ENCODE measurements around the gene SPOCK2. TPM values are rescaled to one million over a fixed set of nuclear protein-coding genes. Genes with fewer than 3 reads are reported as not detected.
A peak's percentile ranks its signal among the peaks of the same experiment; 100 is the strongest.

SPOCK2 gene
- total RNA-seq, 2 experiments from 2014 or later = 0.76 to 7.5 TPM

- H3K27ac ChIP-seq (ENCODE audit: low read depth, low read length, poor library complexity, severe bottlenecking) = no peak overlapping the region
- no peak for TF ChIP-seq EZH2phosphoT487 (IDR thresholded peaks at IDR 0.05; ENCODE audit: borderline replicate concordance, low read depth, low read length)
- TF ChIP-seq, protein P1, sequence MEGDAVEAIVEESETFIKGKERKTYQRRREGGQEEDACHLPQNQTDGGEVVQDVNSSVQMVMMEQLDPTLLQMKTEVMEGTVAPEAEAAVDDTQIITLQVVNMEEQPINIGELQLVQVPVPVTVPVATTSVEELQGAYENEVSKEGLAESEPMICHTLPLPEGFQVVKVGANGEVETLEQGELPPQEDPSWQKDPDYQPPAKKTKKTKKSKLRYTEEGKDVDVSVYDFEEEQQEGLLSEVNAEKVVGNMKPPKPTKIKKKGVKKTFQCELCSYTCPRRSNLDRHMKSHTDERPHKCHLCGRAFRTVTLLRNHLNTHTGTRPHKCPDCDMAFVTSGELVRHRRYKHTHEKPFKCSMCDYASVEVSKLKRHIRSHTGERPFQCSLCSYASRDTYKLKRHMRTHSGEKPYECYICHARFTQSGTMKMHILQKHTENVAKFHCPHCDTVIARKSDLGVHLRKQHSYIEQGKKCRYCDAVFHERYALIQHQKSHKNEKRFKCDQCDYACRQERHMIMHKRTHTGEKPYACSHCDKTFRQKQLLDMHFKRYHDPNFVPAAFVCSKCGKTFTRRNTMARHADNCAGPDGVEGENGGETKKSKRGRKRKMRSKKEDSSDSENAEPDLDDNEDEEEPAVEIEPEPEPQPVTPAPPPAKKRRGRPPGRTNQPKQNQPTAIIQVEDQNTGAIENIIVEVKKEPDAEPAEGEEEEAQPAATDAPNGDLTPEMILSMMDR (conservative IDR thresholded peaks at IDR 0.05; ENCODE audit: low read length) = no peak
- H3K4me3 ChIP-seq (ENCODE audit: low read depth, low read length, poor library complexity, severe bottlenecking) = peak overlapping the region; percentile 40
- ChIA-PET CTCF (ENCODE audit: unreplicated experiment) (interaction anchor here (0.6 kb wide), 1 partner anchor 246 kb away, joined by 3 read pairs; no protein-coding TSS in a partner anchor), POLR2A (interaction anchor here (0.6 kb wide), 1 partner anchor 252 kb away, joined by 3 read pairs; no protein-coding TSS in a partner anchor)
- H3K79me2 ChIP-seq (ENCODE audit: insufficient read depth, low read depth, low read length) = no peaks in the 10 kb centered on the region
- H3K9me3 ChIP-seq (ENCODE audit: low read length) = no peaks in the 10 kb centered on the region
- H3K4me1 ChIP-seq (ENCODE audit: insufficient read depth, low read length, poor library complexity, severe bottlenecking) = peaks cover 60% of the 10 kb centered on the region
- no peaks in the 10 kb centered on the region for H3K9me2 ChIP-seq (ENCODE audit: insufficient read depth, low read length)
- H3K4me2 ChIP-seq (ENCODE audit: low read length) = peak overlapping the region; percentile 46
- H4K20me1 ChIP-seq (ENCODE audit: insufficient read depth, low read length) = no peaks in the 10 kb centered on the region
- H2AFZ ChIP-seq (ENCODE audit: low read length) = peak overlapping the region; percentile 40; the same call in 1 of the 2 replicates
- no peaks in the 10 kb centered on the region for H3K36me3 ChIP-seq (ENCODE audit: insufficient read depth, low read length)
- no TSS peak for BruUV-seq (replicated peaks)
- peak; percentile 31 for DNase-seq (ENCODE audit: low spot score)
- intact Hi-C loops (cut with micrococcal nuclease; ENCODE audit: unreplicated experiment) = no loop called here
These were observed 4.4 kb downstream of the SPOCK2 start for GRCh38 chr10:72083790-72084459.

GRCh38 chr10:72082856-72083789 is 5.2 kb downstream of the SPOCK2 start:
- Histone ChIP-seq H3K4me1 (ENCODE audit: insufficient read depth, low read length, poor library complexity, severe bottlenecking) (peaks cover 55% of the 10 kb centered on the region), H3K9me2 (ENCODE audit: insufficient read depth, low read length) (no peaks in the 10 kb centered on the region), H3K4me3 (ENCODE audit: low read depth, low read length, poor library complexity, severe bottlenecking) (peak overlapping the region; percentile 40), H3K4me2 (ENCODE audit: low read length) (peak overlapping the region; percentile 46; the same call in 1 of the 2 replicates), H3K9me3 (ENCODE audit: low read length) (no peaks in the 10 kb centered on the region), H3K79me2 (ENCODE audit: insufficient read depth, low read depth, low read length) (no peaks in the 10 kb centered on the region), H3K36me3 (ENCODE audit: insufficient read depth, low read length) (no peaks in the 10 kb centered on the region), H2AFZ (ENCODE audit: low read length) (peak overlapping the region; percentile 40; the same call in 1 of the 2 replicates), H4K20me1 (ENCODE audit: insufficient read depth, low read length) (no peaks in the 10 kb centered on the region), H3K27ac (ENCODE audit: low read depth, low read length, poor library complexity, severe bottlenecking) (no peak overlapping the region)
- DNase-seq (ENCODE audit: low spot score) = no peak
- no TSS peak for BruUV-seq (replicated peaks)
- TF ChIP-seq, protein P1 (conservative IDR thresholded peaks at IDR 0.05; ENCODE audit: low read length) = no peak
- no peak for TF ChIP-seq EZH2phosphoT487 (IDR thresholded peaks at IDR 0.05; ENCODE audit: borderline replicate concordance, low read depth, low read length)
- ChIA-PET CTCF (ENCODE audit: unreplicated experiment) (no interaction called here), POLR2A (interaction anchor here (0.6 to 1.0 kb wide), 2 partner anchors 8 to 249 kb away, joined by 4 to 7 read pairs; no protein-coding TSS in a partner anchor)
- intact Hi-C loops (cut with micrococcal nuclease; ENCODE audit: unreplicated experiment) = no loop called here

Measured in OCI-LY7 (cell line).